Epithelial cell of esophagus (primary cell): ENCODE measurements around the gene SFXN4.

Experiments used
- DNase-seq: peaks from one replicate; pipeline ENCODE4 v3.0.0; 2010; ENCODE audit warnings: low read depth
- H3K4me3 ChIP-seq: 2 replicates; pipeline ENCODE4 v1.5.1; 2011; ENCODE audit warnings: mild to moderate bottlenecking, low read length, control low read depth
- CTCF ChIP-seq: IDR thresholded peaks from 2 replicates; pipeline ENCODE4 v1.5.1; 2011; ENCODE audit warnings: low read depth, mild to moderate bottlenecking, low read length, control low read depth, inconsistent platforms; ENCODE audit not compliant: insufficient read depth; ENCODE audit errors: missing control alignments

SFXN4 gene

GRCh38 chr10:119165171-119166117, at the start of gene SFXN4:
Gene SFXN4 (minus strand): TSS chr10:119165714. CDS start chr10:119165647, 67 bp downstream.
- DNase-seq, result peak; percentile 66
- no peak for TF ChIP-seq CTCF
- H3K4me3 ChIP-seq, result peak within 1 kb of the TSS; percentile 77

- no peak overlapping the region for H3K4me3 ChIP-seq
- no peak for DNase-seq
- no peak for TF ChIP-seq CTCF
Measured at GRCh38 chr10:119211625-119212441, 46.3 kb upstream of the SFXN4 start.

GRCh38 chr10:119211176-119211575, 45.7 kb upstream of the SFXN4 start:
- TF ChIP-seq CTCF, result no peak
- DNase-seq, result no peak
- no peak overlapping the region for H3K4me3 ChIP-seq

GRCh38 chr10:119210633-119211032, 45.1 kb upstream of the SFXN4 start:
- no peak for DNase-seq
- no peak overlapping the region for H3K4me3 ChIP-seq
- no peak for TF ChIP-seq CTCF

GRCh38 chr10:119209736-119210355, 44.3 kb upstream of the SFXN4 start:
- H3K4me3 ChIP-seq, result no peak overlapping the region
- no peak for TF ChIP-seq CTCF
- no peak for DNase-seq

- H3K4me3 ChIP-seq, result peak overlapping the region; percentile 7
- DNase-seq, result peak; percentile 50
- peak; percentile 83 for TF ChIP-seq CTCF
Measured at GRCh38 chr10:119209035-119209735, 43.7 kb upstream of the SFXN4 start.
